ENCODE data around the gene UGT1A3.

DNA sequence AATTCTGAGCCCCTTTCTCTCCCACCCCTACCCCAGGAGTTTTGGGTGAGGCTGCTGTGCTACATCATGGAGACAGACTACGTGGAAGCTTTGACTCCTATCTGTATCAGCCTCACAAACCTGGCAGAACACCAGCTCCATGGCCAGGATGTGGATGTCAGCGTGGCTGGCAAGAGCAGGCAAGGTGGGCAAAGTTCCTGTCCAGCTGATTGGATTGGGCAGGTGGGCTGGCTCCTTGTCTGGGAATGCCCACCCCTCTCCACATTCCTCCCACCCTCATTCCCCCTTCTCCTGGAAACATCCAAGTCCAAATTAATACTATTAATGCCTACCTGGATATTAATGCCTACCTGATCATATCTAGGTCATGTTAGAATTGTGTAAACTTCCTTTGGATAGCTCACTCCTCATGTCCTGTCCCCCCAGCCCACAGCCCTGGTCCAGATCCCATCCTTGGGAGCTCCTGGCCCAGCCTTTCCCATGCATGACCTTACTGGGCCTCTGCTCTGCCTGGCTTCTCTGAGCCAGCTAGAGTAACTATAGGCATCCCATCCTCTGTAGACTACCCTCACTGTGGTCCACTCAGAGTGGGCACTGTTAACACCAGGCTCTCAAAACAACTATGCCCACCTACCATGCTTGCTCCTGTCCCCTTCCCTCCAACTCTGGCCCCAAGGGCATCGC lies 73.4 kb downstream of the UGT1A3 start:
- TF ChIP-seq, protein P1, sequence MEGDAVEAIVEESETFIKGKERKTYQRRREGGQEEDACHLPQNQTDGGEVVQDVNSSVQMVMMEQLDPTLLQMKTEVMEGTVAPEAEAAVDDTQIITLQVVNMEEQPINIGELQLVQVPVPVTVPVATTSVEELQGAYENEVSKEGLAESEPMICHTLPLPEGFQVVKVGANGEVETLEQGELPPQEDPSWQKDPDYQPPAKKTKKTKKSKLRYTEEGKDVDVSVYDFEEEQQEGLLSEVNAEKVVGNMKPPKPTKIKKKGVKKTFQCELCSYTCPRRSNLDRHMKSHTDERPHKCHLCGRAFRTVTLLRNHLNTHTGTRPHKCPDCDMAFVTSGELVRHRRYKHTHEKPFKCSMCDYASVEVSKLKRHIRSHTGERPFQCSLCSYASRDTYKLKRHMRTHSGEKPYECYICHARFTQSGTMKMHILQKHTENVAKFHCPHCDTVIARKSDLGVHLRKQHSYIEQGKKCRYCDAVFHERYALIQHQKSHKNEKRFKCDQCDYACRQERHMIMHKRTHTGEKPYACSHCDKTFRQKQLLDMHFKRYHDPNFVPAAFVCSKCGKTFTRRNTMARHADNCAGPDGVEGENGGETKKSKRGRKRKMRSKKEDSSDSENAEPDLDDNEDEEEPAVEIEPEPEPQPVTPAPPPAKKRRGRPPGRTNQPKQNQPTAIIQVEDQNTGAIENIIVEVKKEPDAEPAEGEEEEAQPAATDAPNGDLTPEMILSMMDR (IDR thresholded peaks at IDR 0.05): no peak
- no peak for TF ChIP-seq EP300 (IDR thresholded peaks at IDR 0.05)
